Tibial nerve (tissue), 4 donors: ENCODE results near the gene CMTM2. TPM values are rescaled to one million over a fixed set of nuclear protein-coding genes. Genes with fewer than 3 reads are reported as not detected.
"Not testable (repeated sequence)": the region's sequence is repeated elsewhere in the genome, so short reads cannot be mapped to it uniquely, and the experiment has no call there.

Experiments used
- DNase-seq, 2 donors: peaks; one replicate each; pipeline ENCODE4 v3.0.0-alpha.2; 2019; ENCODE audit warnings: low spot score in 2 of 2
- H3K27ac ChIP-seq, 4 donors: fragments of 200-600 bp; sonication (generic) in 3 of 4; one replicate each; pipeline ENCODE4 v1.5.1; 2017 to 2019; ENCODE audit warnings: mild to moderate bottlenecking in 1 of 4
- H3K27me3 ChIP-seq, 2 donors: fragments of 200-600 bp; sonication (generic) in 1 of 2; one replicate each; pipeline versions ENCODE4 v1.5.1 to v1.6.0; 2017 to 2019
- H3K36me3 ChIP-seq, 3 donors: fragments of 200-600 bp; sonication (generic); one replicate each; pipeline ENCODE4 v1.5.1; 2018 to 2019
- H3K4me1 ChIP-seq, 4 donors: fragments of 200-600 bp; sonication (generic) in 3 of 4; one replicate each; pipeline ENCODE4 v1.5.1; 2017 to 2019
- H3K4me3 ChIP-seq, 4 donors: fragments of 200-600 bp; sonication (generic) in 3 of 4; one replicate each; pipeline ENCODE4 v1.5.1; 2017 to 2019; ENCODE audit warnings: mild to moderate bottlenecking in 1 of 4, moderate library complexity in 1 of 4
- H3K9me3 ChIP-seq, 4 donors: fragments of 200-600 bp; sonication (generic) in 3 of 4; one replicate each; pipeline ENCODE4 v1.5.1; 2017 to 2019
- CTCF ChIP-seq, 5 experiments: fragments of 200-600 bp in 3 of 5; fragments of 450-650 bp in 2 of 5; sonication (generic) in 3 of 5; IDR thresholded peaks; one replicate each; pipeline ENCODE4 v1.5.1; 2016 to 2019; ENCODE audit warnings: antibody characterized with exemption in 5 of 5, mild to moderate bottlenecking in 3 of 5, moderate library complexity in 2 of 5
- EP300 ChIP-seq, 2 donors: sonication (generic); formaldehyde crosslinking; IDR thresholded peaks; one replicate each; pipeline ENCODE4 v1.6.1; 2017; ENCODE audit warnings: antibody characterized with exemption in 2 of 2, mild to moderate bottlenecking in 1 of 2
- POLR2A ChIP-seq, 2 donors: fragments of 450-650 bp; IDR thresholded peaks; one replicate each; pipeline ENCODE4 v1.6.1; 2017; ENCODE audit warnings: antibody characterized with exemption in 2 of 2, mild to moderate bottlenecking in 2 of 2, moderate library complexity in 2 of 2
- WGBS, 2 donors: methylation state at CpG; one replicate each; pipeline ENCODE4 v1.1.5; 2018; 5-methylcytosine and 5-hydroxymethylcytosine counted together
- total RNA-seq, 4 donors: library from RNA; depleted of rRNA; stranded (reverse); fragments of >200 nt; gene quantifications; one replicate each; pipeline ENCODE4 v1.1.0, GENCODE V29; 2016

The CMTM2 gene
- total RNA-seq, 4 donors from 2014 or later: not detected

GRCh38 chr16:66622863-66623262, 43.6 kb downstream of the CMTM2 start:
- Histone ChIP-seq H3K27me3 (no peaks in the 10 kb centered on the region), H3K4me3 (no peak overlapping the region), H3K27ac (no peak overlapping the region), H3K4me1 (peaks cover 0 to 24% (median 2%) of the 10 kb centered on the region in 4 donors), H3K36me3 (peaks cover 0 to 16% (median 0%) of the 10 kb centered on the region in 3 donors), H3K9me3 (no peaks in the 10 kb centered on the region)
- TF ChIP-seq EP300 (IDR thresholded peaks at IDR 0.05): no peak
- DNase-seq: no peak
- WGBS, 2 donors: 77 to 88% methylated on average over 3 of the region's 3 CpGs

- TF ChIP-seq POLR2A (IDR thresholded peaks at IDR 0.05) (no peak), EP300 (IDR thresholded peaks at IDR 0.05) (no peak), CTCF (IDR thresholded peaks at IDR 0.05) (no peak)
- Histone ChIP-seq H3K9me3 (no peaks in the 10 kb centered on the region), H3K27me3 (no peaks in the 10 kb centered on the region), H3K4me3 (no peak overlapping the region), H3K4me1 (peaks cover 0 to 15% (median 0%) of the 10 kb centered on the region in 4 donors), H3K27ac (no peak overlapping the region), H3K36me3 (peaks cover 0 to 16% (median 0%) of the 10 kb centered on the region in 3 donors)
- no peak for DNase-seq
- 74 to 83% methylated on average over 3 of the region's 3 CpGs for WGBS, 2 donors
Observed at GRCh38 chr16:66623755-66624154, 44.5 kb downstream of the CMTM2 start.

GRCh38 chr16:66627611-66628378, 48.5 kb downstream of the CMTM2 start:
- H3K9me3 ChIP-seq, H3K4me3 ChIP-seq, DNase-seq, H3K36me3 ChIP-seq, H3K27ac ChIP-seq, H3K4me1 ChIP-seq, H3K27me3 ChIP-seq: not testable (repeated sequence)
- WGBS, 2 donors: 82 to 86% methylated on average over 17 of the region's 17 CpGs

- Histone ChIP-seq H3K4me1 (no peaks in the 10 kb centered on the region), H3K27ac (no peak overlapping the region), H3K4me3 (no peak overlapping the region), H3K27me3 (no peaks in the 10 kb centered on the region), H3K9me3 (no peaks in the 10 kb centered on the region), H3K36me3 (peaks cover 0 to 10% (median 0%) of the 10 kb centered on the region in 3 donors)
- 86 to 89% methylated on average over 5 of the region's 5 CpGs for WGBS, 2 donors
- TF ChIP-seq POLR2A (IDR thresholded peaks at IDR 0.05): no peak
- no peak for TF ChIP-seq CTCF (IDR thresholded peaks at IDR 0.05)
- TF ChIP-seq EP300 (IDR thresholded peaks at IDR 0.05): no peak
- no peak for DNase-seq
Observed at GRCh38 chr16:66629856-66630255, 50.6 kb downstream of the CMTM2 start.

GRCh38 chr16:66630561-66631260, 51.4 kb downstream of the CMTM2 start:
- H3K36me3 ChIP-seq: peaks cover 0 to 14% (median 0%) of the 10 kb centered on the region in 3 donors
- WGBS, 2 donors: 93 to 100% methylated on average over 3 to 6 of the region's 49 CpGs
- not testable (repeated sequence) for H3K4me1 ChIP-seq, DNase-seq, H3K4me3 ChIP-seq, H3K27me3 ChIP-seq, H3K27ac ChIP-seq, H3K9me3 ChIP-seq

- 79 to 82% methylated on average over 3 to 4 of the region's 4 CpGs for WGBS, 2 donors
- H3K36me3 ChIP-seq: peaks cover 0 to 14% (median 0%) of the 10 kb centered on the region in 3 donors
Observed at GRCh38 chr16:66631558-66631957, 52.3 kb downstream of the CMTM2 start.

GRCh38 chr16:66634527-66635196, 55.4 kb downstream of the CMTM2 start:
- Histone ChIP-seq H3K4me3 (no peak overlapping the region), H3K27me3 (no peaks in the 10 kb centered on the region), H3K36me3 (peaks cover 0 to 14% (median 0%) of the 10 kb centered on the region in 3 donors), H3K9me3 (no peaks in the 10 kb centered on the region), H3K27ac (no peak overlapping the region), H3K4me1 (no peaks in the 10 kb centered on the region)
- TF ChIP-seq EP300 (IDR thresholded peaks at IDR 0.05) (no peak), CTCF (IDR thresholded peaks at IDR 0.05) (no peak), POLR2A (IDR thresholded peaks at IDR 0.05) (no peak)
- WGBS, 2 donors: 88 to 91% methylated on average over 4 of the region's 4 CpGs
- no peak for DNase-seq

More at GRCh38 chr16:66631558-66631957, 52.3 kb downstream of the CMTM2 start:
- H3K9me3 ChIP-seq, H3K4me3 ChIP-seq, H3K27ac ChIP-seq, H3K4me1 ChIP-seq, H3K27me3 ChIP-seq, DNase-seq: not testable (repeated sequence)
